ENCODE results near the gene VARS2. TPM values are rescaled to one million over a fixed set of nuclear protein-coding genes. Genes with fewer than 3 reads are reported as not detected.

VARS2 gene
- total and polyA plus RNA-seq, 9 of the 15 experiments (the other 6 are each of a cell fraction or from before 2014, with no cell fraction given) = 1.6 to 53.6 (median 29.9) TPM

- TF ChIP-seq BCLAF1 (IDR thresholded peaks at IDR 0.05; ENCODE audit: borderline replicate concordance in 1 of 2, control insufficient read depth in 1 of 2, low read depth in 2 of 2, low read length in 1 of 2) (peak in 1 of 2 experiments; percentile 97; a peak in 2 of 4 replicates), HDAC2 (IDR thresholded peaks at IDR 0.05) (peak; percentile 99), ARNT (IDR thresholded peaks at IDR 0.05) (peak; percentile 83 to 93; a peak in 2 of 4 replicates), CBX2 (IDR thresholded peaks at IDR 0.05; ENCODE audit: insufficient read depth, low read length, poor library complexity, severe bottlenecking) (no peak), ZNF764 (CRISPR knock-in tag; IDR thresholded peaks at IDR 0.05; ENCODE audit: low read depth) (peak; percentile 81), ID3 (CRISPR knock-in tag; IDR thresholded peaks at IDR 0.05) (no peak; the same call in 1 of the 2 replicates), ID3 (tag; IDR thresholded peaks at IDR 0.05) (peak; percentile 97), ZBTB9 (CRISPR knock-in tag; IDR thresholded peaks at IDR 0.05) (peak; percentile 91), DIDO1 (tag; IDR thresholded peaks at IDR 0.05; ENCODE audit: low read depth) (peak; percentile 100), ZNF121 (CRISPR knock-in tag; conservative IDR thresholded peaks at IDR 0.05) (no peak), NFATC3 (IDR thresholded peaks at IDR 0.05) (peak; percentile 93), ZNF707 (CRISPR knock-in tag; conservative IDR thresholded peaks at IDR 0.05) (0 out of 2 replicates have a peak, but pooled peaks have one; percentile 23), TOE1 (IDR thresholded peaks at IDR 0.05; ENCODE audit: borderline replicate concordance) (peak; percentile 96), TOE1 (CRISPR knock-in tag; IDR thresholded peaks at IDR 0.05; ENCODE audit: borderline replicate concordance, low read depth) (peak; percentile 47; the same call in 1 of the 2 replicates), E2F6 (IDR thresholded peaks at IDR 0.05; ENCODE audit: borderline replicate concordance in 1 of 2, extremely low read depth in 1 of 2, insufficient read depth in 1 of 2, insufficient read length in 1 of 2, low read depth in 1 of 2, low read length in 1 of 2, poor library complexity in 1 of 2, severe bottlenecking in 1 of 2) (peak; percentile 47 to 72), L3MBTL2 (IDR thresholded peaks at IDR 0.05) (peak; percentile 93), DDX20 (tag; IDR thresholded peaks at IDR 0.05; ENCODE audit: low read depth) (peak; percentile 75; the same call in 1 of the 2 replicates), HMG20B (CRISPR knock-in tag; IDR thresholded peaks at IDR 0.05) (no peak), KDM1A (IDR thresholded peaks at IDR 0.05) (peak; percentile 96 to 98), RBFOX2 (IDR thresholded peaks at IDR 0.05; ENCODE audit: low read depth, low read length) (peak; percentile 83), HMGN3 (IDR thresholded peaks at IDR 0.05; ENCODE audit: borderline replicate concordance, extremely low read depth, insufficient read length, low read depth, low read length) (peak; percentile 84)
Observed at GRCh38 chr6:30907758-30908591, 6.1 kb upstream of the VARS2 start, which contains the start of gene GTF2H4 (continued).

Measured in K562 (cell line).